Sigmoid colon (tissue), 4 donors: ENCODE results near the gene MRPL36.

Source experiments
- EP300 ChIP-seq, 4 donors: sonication (generic); formaldehyde crosslinking; IDR thresholded peaks; one replicate each; pipeline ENCODE4 v1.6.1; 2017; ENCODE audit warnings: antibody characterized with exemption in 4 of 4
- POLR2A ChIP-seq, 2 donors: fragments of 450-650 bp; IDR thresholded peaks; one replicate each; pipeline ENCODE4 v1.6.1; 2016; ENCODE audit warnings: antibody characterized with exemption in 2 of 2, mild to moderate bottlenecking in 2 of 2, moderate library complexity in 2 of 2
- POLR2AphosphoS5 ChIP-seq, 4 donors: sonication (generic); formaldehyde crosslinking; IDR thresholded peaks; one replicate each; pipeline ENCODE4 v1.6.1; 2017; ENCODE audit warnings: antibody characterized with exemption in 4 of 4
- TF ChIP-seq, protein P1 (sequence below), 4 experiments: fragments of 450-650 bp in 3 of 4; fragments of 200-600 bp in 1 of 4; IDR thresholded peaks; one replicate each; pipeline ENCODE4 v1.5.1; 2016 to 2019; ENCODE audit warnings: antibody characterized with exemption in 4 of 4, mild to moderate bottlenecking in 3 of 4, moderate library complexity in 2 of 4

- TF ChIP-seq, protein P1, sequence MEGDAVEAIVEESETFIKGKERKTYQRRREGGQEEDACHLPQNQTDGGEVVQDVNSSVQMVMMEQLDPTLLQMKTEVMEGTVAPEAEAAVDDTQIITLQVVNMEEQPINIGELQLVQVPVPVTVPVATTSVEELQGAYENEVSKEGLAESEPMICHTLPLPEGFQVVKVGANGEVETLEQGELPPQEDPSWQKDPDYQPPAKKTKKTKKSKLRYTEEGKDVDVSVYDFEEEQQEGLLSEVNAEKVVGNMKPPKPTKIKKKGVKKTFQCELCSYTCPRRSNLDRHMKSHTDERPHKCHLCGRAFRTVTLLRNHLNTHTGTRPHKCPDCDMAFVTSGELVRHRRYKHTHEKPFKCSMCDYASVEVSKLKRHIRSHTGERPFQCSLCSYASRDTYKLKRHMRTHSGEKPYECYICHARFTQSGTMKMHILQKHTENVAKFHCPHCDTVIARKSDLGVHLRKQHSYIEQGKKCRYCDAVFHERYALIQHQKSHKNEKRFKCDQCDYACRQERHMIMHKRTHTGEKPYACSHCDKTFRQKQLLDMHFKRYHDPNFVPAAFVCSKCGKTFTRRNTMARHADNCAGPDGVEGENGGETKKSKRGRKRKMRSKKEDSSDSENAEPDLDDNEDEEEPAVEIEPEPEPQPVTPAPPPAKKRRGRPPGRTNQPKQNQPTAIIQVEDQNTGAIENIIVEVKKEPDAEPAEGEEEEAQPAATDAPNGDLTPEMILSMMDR (IDR thresholded peaks at IDR 0.05) = no peak
- no peak for TF ChIP-seq POLR2A (IDR thresholded peaks at IDR 0.05)
- TF ChIP-seq EP300 (IDR thresholded peaks at IDR 0.05) = no peak
- TF ChIP-seq POLR2AphosphoS5 (IDR thresholded peaks at IDR 0.05) = no peak
These were observed 32.2 kb upstream of the MRPL36 start for GRCh38 chr5:1831677-1832313.
